HL-60 (cell line): ENCODE results near the gene CCT8L2.
"Not testable (repeated sequence)": the region's sequence is repeated elsewhere in the genome, so short reads cannot be mapped to it uniquely, and the experiment has no call there.

Source experiments
- DNase-seq, 2 experiments: peaks; one replicate each; pipeline ENCODE4 v3.0.0-alpha.2; 2010 to 2020; ENCODE audit warnings: low read depth in 1 of 2, low spot score in 1 of 2
- H3K27ac ChIP-seq: fragments of 250-450 bp; sonication (Bioruptor Pico); replicated peaks from 2 replicates; pipeline ENCODE4 v1.5.1; 2020; ENCODE audit warnings: mild to moderate bottlenecking, moderate library complexity
- H3K27me3 ChIP-seq: fragments of 250-450 bp; sonication (Bioruptor Pico); 2 replicates; pipeline ENCODE4 v1.5.1; 2021; ENCODE audit warnings: mild to moderate bottlenecking, moderate library complexity; ENCODE audit not compliant: insufficient read depth, poor library complexity, severe bottlenecking
- H3K4me3 ChIP-seq: replicated peaks from 2 replicates; pipeline ENCODE4 v1.5.1; 2011; ENCODE audit warnings: mild to moderate bottlenecking, control low read depth, low read length; ENCODE audit not compliant: insufficient read depth
- GABPA ChIP-seq: IDR thresholded peaks from 2 replicates; pipeline ENCODE4 v1.6.1; 2012; ENCODE audit warnings: low read depth
- POLR2AphosphoS5 ChIP-seq: IDR thresholded peaks from 2 replicates; pipeline ENCODE4 v1.6.1; 2012; ENCODE audit warnings: low read depth
- REST ChIP-seq: IDR thresholded peaks from 2 replicates; pipeline ENCODE4 v1.6.1; 2012; ENCODE audit warnings: low read depth; ENCODE audit not compliant: insufficient replicate concordance
- SPI1 ChIP-seq: IDR thresholded peaks from 2 replicates; pipeline ENCODE4 v1.6.1; 2012; ENCODE audit warnings: low read depth, mild to moderate bottlenecking, borderline replicate concordance
- TF ChIP-seq, protein P1 (sequence below): IDR thresholded peaks from one replicate; pipeline ENCODE4 v1.5.1; 2011; ENCODE audit warnings: low read length, control low read depth, inconsistent platforms; ENCODE audit not compliant: insufficient read depth

CCT8L2 gene

DNA sequence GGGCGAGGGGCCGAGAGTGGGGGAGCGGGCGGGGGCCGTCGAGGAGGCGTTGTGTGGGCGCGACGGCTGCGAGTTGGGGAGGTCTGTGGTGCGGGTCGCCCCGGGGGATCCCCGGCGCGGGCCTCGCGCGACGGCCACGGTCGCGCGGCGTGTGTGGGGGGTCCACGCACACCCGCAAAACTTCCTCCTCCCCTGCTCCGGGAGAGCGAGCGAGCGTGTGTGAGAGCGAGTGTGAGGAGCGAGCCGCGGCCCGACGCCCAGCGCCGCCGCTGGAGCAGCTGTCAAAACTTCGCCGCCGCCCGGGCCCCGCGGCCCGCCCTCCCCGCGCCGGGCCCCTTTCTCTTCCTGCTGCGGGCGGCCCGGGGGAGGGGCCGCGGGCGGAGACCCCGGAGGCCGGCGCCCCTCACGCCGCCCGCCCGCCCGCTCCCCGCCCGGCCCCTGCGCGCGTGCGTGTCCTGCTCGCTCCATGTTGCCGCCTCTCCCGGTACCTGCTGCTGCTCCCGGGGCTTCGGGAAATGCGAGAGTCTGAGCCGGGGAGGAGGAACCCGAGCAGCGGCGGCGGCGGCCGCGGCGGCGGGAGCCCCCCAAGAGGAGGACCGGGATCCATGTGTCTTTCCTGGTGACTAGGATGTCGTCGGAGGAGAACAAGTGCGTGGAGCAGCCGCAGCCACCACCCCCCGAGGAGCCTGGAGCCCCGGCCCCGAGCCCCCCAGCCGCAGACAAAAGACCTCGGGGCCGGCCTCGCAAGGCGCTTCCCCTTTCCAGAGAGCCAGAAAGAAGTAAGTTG, 9.0 kb upstream of the CCT8L2 start:
- Histone ChIP-seq H3K27ac (no peak overlapping the region), H3K4me3 (peak overlapping the region; percentile 10), H3K27me3 (peaks cover 31% of the 10 kb centered on the region)
- peak in 1 of 2 experiments; percentile 18 for DNase-seq
- peak; percentile 55; the same call in 1 of the 2 replicates for TF ChIP-seq SPI1
- TF ChIP-seq, protein P1, sequence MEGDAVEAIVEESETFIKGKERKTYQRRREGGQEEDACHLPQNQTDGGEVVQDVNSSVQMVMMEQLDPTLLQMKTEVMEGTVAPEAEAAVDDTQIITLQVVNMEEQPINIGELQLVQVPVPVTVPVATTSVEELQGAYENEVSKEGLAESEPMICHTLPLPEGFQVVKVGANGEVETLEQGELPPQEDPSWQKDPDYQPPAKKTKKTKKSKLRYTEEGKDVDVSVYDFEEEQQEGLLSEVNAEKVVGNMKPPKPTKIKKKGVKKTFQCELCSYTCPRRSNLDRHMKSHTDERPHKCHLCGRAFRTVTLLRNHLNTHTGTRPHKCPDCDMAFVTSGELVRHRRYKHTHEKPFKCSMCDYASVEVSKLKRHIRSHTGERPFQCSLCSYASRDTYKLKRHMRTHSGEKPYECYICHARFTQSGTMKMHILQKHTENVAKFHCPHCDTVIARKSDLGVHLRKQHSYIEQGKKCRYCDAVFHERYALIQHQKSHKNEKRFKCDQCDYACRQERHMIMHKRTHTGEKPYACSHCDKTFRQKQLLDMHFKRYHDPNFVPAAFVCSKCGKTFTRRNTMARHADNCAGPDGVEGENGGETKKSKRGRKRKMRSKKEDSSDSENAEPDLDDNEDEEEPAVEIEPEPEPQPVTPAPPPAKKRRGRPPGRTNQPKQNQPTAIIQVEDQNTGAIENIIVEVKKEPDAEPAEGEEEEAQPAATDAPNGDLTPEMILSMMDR = no peak

DNA sequence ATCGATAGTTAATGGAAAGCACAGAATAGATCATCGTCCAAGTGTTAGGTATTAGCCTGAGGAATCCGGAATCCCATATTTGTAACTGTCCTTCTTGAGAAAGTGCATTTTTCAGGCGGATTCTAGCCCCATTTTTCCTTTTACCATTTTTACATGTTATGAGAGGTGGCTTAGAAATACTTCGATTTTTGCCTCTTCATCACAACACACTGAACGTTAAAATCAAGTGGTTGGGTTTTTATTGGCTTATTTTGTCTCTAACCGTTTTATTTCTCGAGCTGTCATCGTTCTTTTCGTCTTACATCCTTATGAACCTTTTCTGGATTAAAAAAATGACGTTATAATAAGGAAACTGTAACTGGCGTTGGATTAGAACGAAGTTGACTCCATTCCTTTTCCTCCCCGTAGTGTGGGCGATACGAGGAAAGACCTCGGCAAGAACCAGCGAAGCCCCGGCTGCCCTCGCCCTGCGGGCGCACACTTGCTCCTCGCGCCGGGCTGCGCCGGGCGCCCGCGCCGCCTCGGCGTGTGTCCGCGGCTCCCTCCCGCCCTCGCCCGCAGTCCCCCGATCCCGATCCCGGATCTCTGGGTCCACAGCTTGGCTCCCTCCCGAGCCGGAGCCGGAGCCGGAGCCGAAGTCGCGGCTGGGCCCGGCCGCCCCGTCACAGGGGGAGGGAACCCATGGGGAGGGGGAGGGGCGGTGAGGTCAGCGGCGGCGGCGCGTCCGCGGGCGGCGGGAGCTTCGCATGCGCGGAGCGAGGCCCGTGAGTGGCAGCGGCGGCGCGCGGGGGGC, 8.2 kb upstream of the CCT8L2 start:
- peaks cover 31% of the 10 kb centered on the region for H3K27me3 ChIP-seq
- not testable (repeated sequence) for H3K4me3 ChIP-seq, H3K27ac ChIP-seq, DNase-seq

- not testable (repeated sequence) for H3K4me3 ChIP-seq, DNase-seq, H3K27ac ChIP-seq
- peaks cover 29% of the 10 kb centered on the region for H3K27me3 ChIP-seq
These were observed 7.0 kb upstream of the CCT8L2 start for GRCh38 chr22:16599648-16600047.

- H3K27me3 ChIP-seq, DNase-seq, H3K4me3 ChIP-seq, H3K27ac ChIP-seq: not testable (repeated sequence)
These were observed 2.6 kb upstream of the CCT8L2 start for GRCh38 chr22:16595251-16595650.

GRCh38 chr22:16594026-16594425, 1.4 kb upstream of the CCT8L2 start:
- Histone ChIP-seq H3K27me3 (no peaks in the 10 kb centered on the region), H3K27ac (no peak overlapping the region), H3K4me3 (no peak overlapping the region)
- TF ChIP-seq POLR2AphosphoS5 = no peak
- TF ChIP-seq, protein P1 = no peak
- no peak for TF ChIP-seq REST
- TF ChIP-seq SPI1 = no peak
- no peak for TF ChIP-seq GABPA
- DNase-seq = no peak

- H3K27ac ChIP-seq, H3K27me3 ChIP-seq, DNase-seq: not testable (repeated sequence)
These were observed 379 bp downstream of the CCT8L2 start for GRCh38 chr22:16592231-16592630.

GRCh38 chr22:16591136-16591535, 1.5 kb downstream of the CCT8L2 start:
- H3K27me3 ChIP-seq, H3K27ac ChIP-seq, H3K4me3 ChIP-seq, DNase-seq: not testable (repeated sequence)

More at GRCh38 chr22:16592231-16592630, 379 bp downstream of the CCT8L2 start:
- not testable (repeated sequence) for H3K4me3 ChIP-seq
